ENCODE measurements around the gene MT1B. TPM values are rescaled to one million over a fixed set of nuclear protein-coding genes. Genes with fewer than 3 reads are reported as not detected.
A peak's percentile ranks its signal among the peaks of the same experiment; 100 is the strongest.

The MT1B gene
- total and polyA plus RNA-seq, 9 of the 15 experiments (the other 6 are each of a cell fraction or from before 2014, with no cell fraction given), result not detected

GRCh38 chr16:56643080-56643778 lies 8.5 kb upstream of the MT1B start (continued):
- TF ChIP-seq ZBTB5 (IDR thresholded peaks at IDR 0.05), result no peak
- peak; percentile 40; the same call in 1 of the 2 replicates for TF ChIP-seq CTBP1 (IDR thresholded peaks at IDR 0.05; ENCODE audit: borderline replicate concordance)
- TF ChIP-seq HCFC1 (IDR thresholded peaks at IDR 0.05; ENCODE audit: low read depth, low read length), result no peak
- TF ChIP-seq ARNT (IDR thresholded peaks at IDR 0.05), result no peak
- TF ChIP-seq EP400 (IDR thresholded peaks at IDR 0.05), result no peak
- no peak for TF ChIP-seq BCLAF1 (IDR thresholded peaks at IDR 0.05; ENCODE audit: borderline replicate concordance in 1 of 2, control insufficient read depth in 1 of 2, low read depth in 2 of 2, low read length in 1 of 2)
- peak; percentile 48 for TF ChIP-seq VEZF1 (CRISPR knock-in tag; IDR thresholded peaks at IDR 0.05)
- TF ChIP-seq ZNF263 (CRISPR knock-in tag; IDR thresholded peaks at IDR 0.05; ENCODE audit: borderline replicate concordance), result no peak
- TF ChIP-seq MAZ (CRISPR knock-in tag; conservative IDR thresholded peaks at IDR 0.05 in 1 of 2, IDR thresholded peaks at IDR 0.05 in 1 of 2), result peak; percentile 37 to 41; a peak in 2 of 4 replicates
- no peak for TF ChIP-seq YY1 (IDR thresholded peaks at IDR 0.05; ENCODE audit: borderline replicate concordance in 1 of 3, control insufficient read depth in 1 of 3, extremely low read depth in 1 of 3, insufficient read depth in 3 of 3, insufficient read length in 1 of 3, insufficient replicate concordance in 2 of 3, low read depth in 1 of 3, low read length in 2 of 3)
- no peak for TF ChIP-seq NR2F6 (CRISPR knock-in tag; IDR thresholded peaks at IDR 0.05)
